ENCODE results near the gene TRRAP. TPM values are rescaled to one million over a fixed set of nuclear protein-coding genes. Genes with fewer than 3 reads are reported as not detected.
A peak's percentile ranks its signal among the peaks of the same experiment; 100 is the strongest.

The TRRAP gene
- total RNA-seq, 4 donors from 2014 or later: 12.1 to 25.6 (median 16.7) TPM

DNA sequence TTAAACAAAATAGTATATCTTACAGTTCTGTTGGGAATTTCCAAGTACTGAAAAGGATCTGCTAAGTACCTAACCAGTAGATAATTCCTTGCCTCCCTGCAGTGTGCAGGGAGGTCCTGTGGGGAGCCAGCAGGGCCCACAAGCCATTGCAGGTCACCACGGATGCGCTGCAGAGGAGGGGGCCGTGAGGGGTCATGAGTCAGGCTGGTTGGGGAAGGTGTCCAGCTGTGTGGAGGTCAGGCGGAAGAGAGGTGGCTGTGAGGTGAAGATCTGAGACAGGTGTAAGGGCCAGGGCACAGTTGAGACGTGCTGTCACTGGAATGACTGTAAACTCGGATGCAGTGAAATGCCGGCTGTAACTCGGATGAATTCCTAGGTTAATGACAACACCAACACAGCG, 80.6 kb downstream of the TRRAP start:
- 89 to 96% methylated on average over 9 of the region's 9 CpGs for WGBS, 2 donors
- peaks cover 32 to 100% (median 76%) of the 10 kb centered on the region in 3 donors for H3K36me3 ChIP-seq
- no peaks in the 10 kb centered on the region for H3K9me3 ChIP-seq
- no peak for TF ChIP-seq POLR2A (IDR thresholded peaks at IDR 0.05)
- TF ChIP-seq, protein P1, sequence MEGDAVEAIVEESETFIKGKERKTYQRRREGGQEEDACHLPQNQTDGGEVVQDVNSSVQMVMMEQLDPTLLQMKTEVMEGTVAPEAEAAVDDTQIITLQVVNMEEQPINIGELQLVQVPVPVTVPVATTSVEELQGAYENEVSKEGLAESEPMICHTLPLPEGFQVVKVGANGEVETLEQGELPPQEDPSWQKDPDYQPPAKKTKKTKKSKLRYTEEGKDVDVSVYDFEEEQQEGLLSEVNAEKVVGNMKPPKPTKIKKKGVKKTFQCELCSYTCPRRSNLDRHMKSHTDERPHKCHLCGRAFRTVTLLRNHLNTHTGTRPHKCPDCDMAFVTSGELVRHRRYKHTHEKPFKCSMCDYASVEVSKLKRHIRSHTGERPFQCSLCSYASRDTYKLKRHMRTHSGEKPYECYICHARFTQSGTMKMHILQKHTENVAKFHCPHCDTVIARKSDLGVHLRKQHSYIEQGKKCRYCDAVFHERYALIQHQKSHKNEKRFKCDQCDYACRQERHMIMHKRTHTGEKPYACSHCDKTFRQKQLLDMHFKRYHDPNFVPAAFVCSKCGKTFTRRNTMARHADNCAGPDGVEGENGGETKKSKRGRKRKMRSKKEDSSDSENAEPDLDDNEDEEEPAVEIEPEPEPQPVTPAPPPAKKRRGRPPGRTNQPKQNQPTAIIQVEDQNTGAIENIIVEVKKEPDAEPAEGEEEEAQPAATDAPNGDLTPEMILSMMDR (IDR thresholded peaks at IDR 0.05): no peak
- intact Hi-C loops (cut with DNase I): no loop called here
- no peak for DNase-seq
- H3K27ac ChIP-seq: no peak overlapping the region
- no peaks in the 10 kb centered on the region for H3K27me3 ChIP-seq
- no peaks in the 10 kb centered on the region for H3K4me1 ChIP-seq
- H3K4me3 ChIP-seq: no peak overlapping the region

DNA sequence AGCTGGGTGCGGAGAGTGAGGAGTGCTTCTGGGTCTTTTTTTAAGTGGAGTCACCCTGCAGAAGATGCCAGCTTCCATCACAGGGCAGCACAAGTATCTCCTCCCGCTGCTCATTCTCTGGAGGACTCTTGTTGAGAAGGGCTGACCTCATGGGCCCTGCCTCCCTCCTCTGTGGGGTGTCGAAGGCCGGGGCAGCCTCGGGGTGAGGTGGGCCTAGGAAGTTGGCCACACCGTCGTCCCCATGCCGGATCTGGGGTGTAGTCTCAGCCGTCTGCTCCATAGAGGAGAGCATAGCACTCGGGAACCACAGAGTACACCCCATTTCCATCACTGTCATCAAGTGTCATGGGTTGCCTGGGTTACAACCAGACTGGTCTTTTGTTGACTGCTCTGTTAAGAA, 85.0 kb downstream of the TRRAP start:
- peaks cover 42 to 100% (median 67%) of the 10 kb centered on the region in 3 donors for H3K36me3 ChIP-seq

DNA sequence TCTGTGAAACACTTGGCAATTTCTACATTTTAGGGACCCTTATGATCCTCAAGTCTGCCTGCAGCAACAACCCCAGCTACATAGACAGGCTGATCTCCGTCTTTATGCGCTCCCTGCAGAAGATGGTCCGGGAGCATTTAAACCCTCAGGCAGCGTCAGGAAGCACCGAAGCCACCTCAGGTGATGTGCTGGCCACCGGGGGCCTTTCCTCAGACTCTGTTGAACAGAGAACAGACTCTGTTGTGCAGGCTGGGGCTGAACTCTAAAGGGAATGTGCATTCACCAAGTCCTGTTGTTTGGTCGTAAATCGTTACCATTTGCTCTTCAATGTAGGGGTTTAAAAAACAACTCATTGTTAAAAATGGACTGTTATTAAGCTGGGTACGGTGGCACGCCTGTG, 86.3 kb downstream of the TRRAP start:
- peaks cover 53 to 100% (median 68%) of the 10 kb centered on the region in 3 donors for H3K36me3 ChIP-seq
- 92 to 97% methylated on average over 6 to 10 of the region's 10 CpGs for WGBS, 2 donors
- no peak for DNase-seq

More for the DNA sequence above, 85.0 kb downstream of the TRRAP start:
- no peak for DNase-seq
- Histone ChIP-seq H3K4me3 (no peak overlapping the region), H3K27ac (no peak overlapping the region), H3K27me3 (no peaks in the 10 kb centered on the region), H3K9me3 (no peaks in the 10 kb centered on the region), H3K4me1 (peaks cover 0 to under 1% (median 0%) of the 10 kb centered on the region in 3 donors)
- intact Hi-C loops (cut with DNase I): no loop called here
- no peak for TF ChIP-seq POLR2A (IDR thresholded peaks at IDR 0.05)
- TF ChIP-seq, protein P1 (IDR thresholded peaks at IDR 0.05): no peak
- WGBS, 2 donors: 89 to 93% methylated on average over 4 to 8 of the region's 10 CpGs

DNA sequence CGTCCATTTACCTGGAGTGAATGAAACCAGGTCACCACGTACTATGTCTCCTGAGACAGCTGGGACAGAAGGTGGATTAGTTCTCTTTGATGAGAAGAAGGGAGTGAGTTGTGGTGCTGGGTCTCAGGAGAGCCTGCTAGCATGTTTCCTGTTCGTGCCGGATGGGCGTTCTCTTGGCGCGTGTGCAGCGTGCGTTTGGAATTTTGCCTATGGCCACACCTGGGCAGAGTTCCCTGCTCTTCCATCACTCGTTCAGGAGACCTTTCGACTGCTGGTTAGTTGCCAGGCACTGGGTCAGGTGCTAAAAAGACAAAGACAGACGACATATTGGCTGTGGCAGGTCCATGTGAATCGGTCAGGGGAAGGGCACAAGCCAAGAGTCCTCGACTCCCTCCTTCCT, 90.3 kb downstream of the TRRAP start:
- Histone ChIP-seq H3K4me3 (no peak overlapping the region), H3K27ac (peak overlapping the region in 1 of 4 donors; percentile 38), H3K36me3 (peaks cover 46 to 100% (median 73%) of the 10 kb centered on the region in 3 donors), H3K4me1 (peaks cover 0 to 8% (median 0%) of the 10 kb centered on the region in 3 donors), H3K27me3 (no peaks in the 10 kb centered on the region), H3K9me3 (no peaks in the 10 kb centered on the region)
- intact Hi-C loops (cut with DNase I): no loop called here
- WGBS, 2 donors: 58 to 63% methylated on average over 8 to 14 of the region's 14 CpGs
- TF ChIP-seq, protein P1 (IDR thresholded peaks at IDR 0.05): no peak
- no peak for TF ChIP-seq POLR2A (IDR thresholded peaks at IDR 0.05)
- no peak for DNase-seq

More for the DNA sequence above, 86.3 kb downstream of the TRRAP start:
- Histone ChIP-seq H3K4me1 (peaks cover 0 to 8% (median 0%) of the 10 kb centered on the region in 3 donors), H3K4me3 (no peak overlapping the region), H3K9me3 (no peaks in the 10 kb centered on the region), H3K27me3 (no peaks in the 10 kb centered on the region), H3K27ac (no peak overlapping the region)
- TF ChIP-seq POLR2A (IDR thresholded peaks at IDR 0.05): no peak
- TF ChIP-seq, protein P1 (IDR thresholded peaks at IDR 0.05): no peak
- intact Hi-C loops (cut with DNase I): no loop called here

DNA sequence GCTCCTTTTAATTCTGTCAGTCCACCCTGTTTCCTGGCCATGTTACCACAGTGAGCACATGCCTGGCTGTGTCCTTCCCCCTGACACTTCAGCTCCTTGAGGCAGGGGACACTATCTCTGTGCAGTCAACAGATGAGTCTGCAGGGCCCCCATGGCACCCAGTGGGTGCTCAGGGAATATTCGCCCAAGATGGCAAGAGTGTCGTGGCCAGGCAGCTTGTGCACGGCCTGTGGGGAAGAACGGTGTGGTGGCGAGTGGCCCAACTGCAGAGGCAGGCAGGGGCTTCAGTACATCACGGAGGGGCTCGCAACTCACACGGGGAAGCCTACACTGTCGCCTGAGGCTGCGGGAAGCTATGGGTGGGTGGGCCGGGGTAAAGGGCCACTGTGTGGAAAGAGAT, 91.1 kb downstream of the TRRAP start:
- peaks cover 50 to 100% (median 77%) of the 10 kb centered on the region in 3 donors for H3K36me3 ChIP-seq
- DNase-seq: no peak
- H3K27ac ChIP-seq: no peak overlapping the region

More for the DNA sequence above, 91.1 kb downstream of the TRRAP start:
- intact Hi-C loops (cut with DNase I): no loop called here
- Histone ChIP-seq H3K9me3 (no peaks in the 10 kb centered on the region), H3K4me1 (peaks cover 0 to 8% (median 0%) of the 10 kb centered on the region in 3 donors), H3K27me3 (no peaks in the 10 kb centered on the region), H3K4me3 (no peak overlapping the region)
- WGBS, 2 donors: 85 to 92% methylated on average over 3 to 10 of the region's 11 CpGs
- TF ChIP-seq, protein P1 (IDR thresholded peaks at IDR 0.05): no peak
- no peak for TF ChIP-seq POLR2A (IDR thresholded peaks at IDR 0.05)

Data from esophagus squamous epithelium (tissue), 5 donors.